ENCODE results near the gene EVL.

DNA sequence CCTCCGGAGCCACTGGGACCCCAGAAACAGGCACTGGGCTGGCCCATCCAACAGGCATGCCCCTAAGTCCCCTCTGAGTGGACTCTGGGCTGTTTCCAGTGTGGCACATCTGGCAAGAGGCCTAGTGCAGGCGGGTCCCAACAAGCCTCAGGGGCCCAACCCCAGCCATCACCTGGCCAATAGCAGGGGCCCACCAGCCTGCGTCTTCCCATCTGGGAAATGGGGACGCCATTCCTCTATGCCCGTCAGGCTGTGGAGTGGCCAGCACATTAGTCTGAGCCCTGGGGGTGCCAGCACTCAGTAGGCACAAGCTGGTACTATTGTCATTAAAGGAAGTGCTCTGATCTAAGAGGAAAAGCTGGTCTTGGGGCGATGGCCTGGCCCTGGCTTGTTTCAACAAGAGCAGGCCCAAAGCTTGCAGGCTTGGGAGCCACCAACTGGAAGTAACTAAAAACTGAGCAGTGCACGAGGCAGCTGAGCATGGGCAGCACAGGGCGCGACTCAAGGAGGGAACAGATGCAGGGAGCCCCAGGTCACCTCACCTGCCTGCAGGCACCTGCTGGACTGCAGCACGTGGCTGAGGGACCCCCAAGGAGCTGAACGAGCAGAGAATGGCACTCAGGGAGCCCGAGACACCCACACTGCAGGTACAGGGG, 85.8 kb downstream of the EVL start:
- TF ChIP-seq, protein P1, sequence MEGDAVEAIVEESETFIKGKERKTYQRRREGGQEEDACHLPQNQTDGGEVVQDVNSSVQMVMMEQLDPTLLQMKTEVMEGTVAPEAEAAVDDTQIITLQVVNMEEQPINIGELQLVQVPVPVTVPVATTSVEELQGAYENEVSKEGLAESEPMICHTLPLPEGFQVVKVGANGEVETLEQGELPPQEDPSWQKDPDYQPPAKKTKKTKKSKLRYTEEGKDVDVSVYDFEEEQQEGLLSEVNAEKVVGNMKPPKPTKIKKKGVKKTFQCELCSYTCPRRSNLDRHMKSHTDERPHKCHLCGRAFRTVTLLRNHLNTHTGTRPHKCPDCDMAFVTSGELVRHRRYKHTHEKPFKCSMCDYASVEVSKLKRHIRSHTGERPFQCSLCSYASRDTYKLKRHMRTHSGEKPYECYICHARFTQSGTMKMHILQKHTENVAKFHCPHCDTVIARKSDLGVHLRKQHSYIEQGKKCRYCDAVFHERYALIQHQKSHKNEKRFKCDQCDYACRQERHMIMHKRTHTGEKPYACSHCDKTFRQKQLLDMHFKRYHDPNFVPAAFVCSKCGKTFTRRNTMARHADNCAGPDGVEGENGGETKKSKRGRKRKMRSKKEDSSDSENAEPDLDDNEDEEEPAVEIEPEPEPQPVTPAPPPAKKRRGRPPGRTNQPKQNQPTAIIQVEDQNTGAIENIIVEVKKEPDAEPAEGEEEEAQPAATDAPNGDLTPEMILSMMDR (conservative IDR thresholded peaks at IDR 0.05): no peak
- no peak for TF ChIP-seq ZFX (IDR thresholded peaks at IDR 0.05)

Measured in C4-2B (cell line).